ENCODE results near the gene ICOSLG.
"Not testable (repeated sequence)": the region's sequence is repeated elsewhere in the genome, so short reads cannot be mapped to it uniquely, and the experiment has no call there.

The ICOSLG gene

DNA sequence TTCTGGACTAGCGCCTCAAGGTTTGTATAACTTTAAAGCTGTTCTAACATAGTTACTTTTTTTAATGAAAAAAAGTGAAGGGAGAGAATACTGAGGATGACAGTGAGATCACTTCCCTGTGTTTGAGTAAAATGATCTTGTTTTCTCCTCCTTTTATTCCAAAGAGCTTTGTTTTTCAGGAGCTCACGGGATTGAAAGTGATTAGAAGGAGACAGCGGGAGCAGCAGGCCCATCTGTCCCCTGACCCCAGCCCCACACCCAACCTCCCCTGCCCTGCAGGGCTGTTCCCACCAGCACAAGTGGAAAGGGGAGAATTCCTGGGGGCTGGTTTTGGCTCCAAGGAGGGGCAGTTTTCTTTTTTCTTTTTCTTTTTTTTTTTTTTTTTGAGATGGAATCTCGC is 23.0 kb upstream of the ICOSLG start:
- no peak for DNase-seq

GRCh38 chr21:44263221-44263760 is 22.5 kb upstream of the ICOSLG start:
- DNase-seq = no peak

- DNase-seq = no peak
These were observed 21.8 kb upstream of the ICOSLG start for GRCh38 chr21:44262338-44263056.

- DNase-seq = no peak
These were observed 21.0 kb upstream of the ICOSLG start, which contains the start of gene DNMT3L for GRCh38 chr21:44261675-44262295. DNMT3L (minus strand) TSS chr21:44261897; CDS start chr21:44261259, 638 bp downstream.

DNA sequence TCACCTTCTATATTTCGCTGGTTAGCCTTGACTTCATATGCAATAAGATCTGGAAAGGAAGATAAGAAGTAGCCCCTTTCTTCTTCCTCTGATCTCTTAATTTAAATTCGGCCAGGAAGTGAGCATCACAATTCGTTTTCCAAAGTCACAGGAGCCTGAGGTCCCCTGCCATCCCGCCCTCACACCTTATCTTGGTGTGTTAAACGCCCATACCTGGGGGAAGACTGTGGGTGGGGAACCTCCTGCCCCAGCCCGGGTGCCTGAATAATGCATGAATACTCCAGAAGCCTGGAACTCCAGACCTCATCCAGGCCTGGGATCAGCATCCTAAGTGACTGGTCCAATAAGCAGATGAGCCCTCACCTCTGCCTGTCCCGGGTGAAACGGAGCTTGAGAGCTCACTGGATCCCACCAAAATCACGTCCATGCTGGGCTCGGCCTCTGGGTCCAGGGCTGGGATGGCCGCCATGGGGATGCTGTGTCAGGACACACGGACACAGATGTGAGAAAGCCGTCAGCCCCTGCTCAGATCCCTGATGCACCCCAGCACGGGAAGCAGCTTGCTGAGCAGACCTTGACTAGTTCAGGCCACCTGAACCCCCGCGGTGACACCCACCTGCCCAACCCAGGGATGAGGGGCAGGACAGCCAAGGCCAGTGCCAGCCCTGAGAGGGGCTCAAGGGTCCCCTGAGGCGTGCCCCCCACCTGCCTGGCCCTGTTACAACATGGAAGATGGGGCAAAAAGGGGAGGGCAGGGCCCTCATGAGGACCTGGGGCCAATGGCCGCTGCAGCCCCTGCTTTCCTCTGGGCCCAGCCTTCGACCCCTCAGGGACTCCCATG is 20.3 kb upstream of the ICOSLG start:
- DNase-seq = no peak

DNA sequence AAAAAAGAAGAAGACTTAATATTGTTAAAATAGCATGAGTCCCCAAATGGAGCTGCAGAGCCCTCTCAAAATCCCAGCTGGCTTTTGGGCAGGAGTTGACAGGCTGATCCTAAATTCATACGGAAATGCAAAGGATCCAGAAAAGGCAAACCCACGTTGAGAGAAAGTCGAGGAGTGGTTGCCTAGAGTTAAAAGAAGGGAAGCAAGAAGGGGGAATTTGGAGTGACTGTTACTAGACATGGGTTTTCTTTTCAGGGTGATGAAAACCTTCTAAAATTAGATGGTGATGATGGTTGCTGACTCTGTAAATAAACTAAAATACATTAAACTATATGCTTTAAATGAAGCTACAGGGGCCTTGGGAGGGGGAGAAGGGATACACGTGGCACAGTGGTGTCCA is 19.3 kb upstream of the ICOSLG start:
- no peak for DNase-seq

- no peak for DNase-seq
These were observed 18.5 kb upstream of the ICOSLG start for GRCh38 chr21:44259082-44259705.

DNA sequence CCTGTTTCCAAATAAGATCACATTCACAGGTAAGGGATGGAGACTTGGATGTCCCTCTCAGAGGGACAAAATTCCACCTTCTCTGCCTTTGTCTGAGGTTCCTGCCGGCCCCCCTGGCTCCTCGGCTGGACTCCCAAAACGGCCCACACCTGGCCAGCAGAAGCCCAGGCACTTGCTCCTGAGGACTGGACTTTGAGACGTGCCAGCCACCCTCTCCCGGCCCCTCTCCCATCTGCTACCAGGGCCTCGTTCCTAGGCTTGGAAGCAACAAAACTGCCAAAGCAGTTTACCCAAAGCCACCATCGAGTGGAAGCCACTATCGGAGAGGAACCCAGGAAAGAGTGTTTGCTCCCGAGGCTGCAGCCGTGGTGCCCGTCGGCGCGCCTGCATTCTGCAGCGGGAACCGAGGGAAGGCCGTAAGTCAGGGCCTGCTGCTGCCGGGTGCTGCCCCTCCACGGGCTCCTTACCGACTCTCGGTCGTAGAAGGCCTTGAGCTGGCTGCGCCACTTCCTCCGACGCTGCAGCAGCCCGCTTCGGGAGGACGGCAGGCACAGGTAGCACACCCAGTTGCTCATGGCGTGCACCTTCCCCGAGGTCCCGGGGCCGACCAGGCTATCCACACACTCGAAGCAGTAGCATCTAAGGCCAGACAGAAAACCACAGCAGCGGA is 17.4 kb upstream of the ICOSLG start:
- no peak for DNase-seq

GRCh38 chr21:44255511-44255981 is 14.8 kb upstream of the ICOSLG start:
- no peak for DNase-seq

DNA sequence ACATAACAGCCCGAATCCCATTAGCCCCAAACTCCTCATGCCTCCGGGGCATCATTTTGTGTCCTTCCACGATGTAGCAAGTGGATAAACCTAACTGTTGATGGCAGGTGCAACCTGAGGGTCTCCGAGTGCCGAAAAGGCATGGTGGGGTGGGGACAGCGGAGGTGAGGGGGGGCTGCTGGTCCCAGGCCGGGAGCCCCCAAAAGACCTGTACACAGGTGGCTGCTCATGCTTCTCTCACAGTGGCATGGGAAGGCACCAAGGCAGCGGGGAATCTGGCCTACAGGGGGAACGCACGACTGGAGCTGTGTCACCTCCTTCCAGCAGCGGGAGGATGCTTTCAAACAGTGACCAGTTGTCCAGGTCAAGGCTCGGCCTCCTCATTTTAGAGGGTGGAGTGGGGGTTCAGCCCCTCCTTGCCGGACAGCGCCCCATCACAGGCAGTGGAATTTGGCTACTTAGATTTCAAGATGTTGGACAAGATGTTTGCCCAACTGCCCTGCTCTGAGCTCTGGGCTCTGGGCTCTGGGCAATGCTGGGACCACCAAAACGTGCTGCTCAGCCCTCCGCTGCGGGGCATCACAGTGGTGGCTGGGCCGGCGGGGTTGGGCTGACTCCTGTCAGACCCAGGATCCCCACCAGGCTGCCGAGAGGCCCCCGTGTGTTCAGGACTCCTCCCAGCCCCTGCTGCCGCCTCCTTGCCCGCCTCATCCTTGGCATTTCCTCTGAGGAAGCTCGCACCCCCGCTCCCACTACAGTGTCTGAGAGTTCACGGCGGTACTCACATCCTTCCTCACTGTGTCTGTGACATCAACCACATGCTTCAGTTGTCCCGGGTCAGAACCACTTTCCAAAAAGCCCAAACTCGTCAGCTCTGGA is 13.3 kb upstream of the ICOSLG start:
- DNase-seq = no peak

- DNase-seq = not testable (repeated sequence)
These were observed 8.7 kb upstream of the ICOSLG start for GRCh38 chr21:44249204-44250037.

GRCh38 chr21:44247904-44248303 is 7.2 kb upstream of the ICOSLG start:
- DNase-seq = not testable (repeated sequence)

DNA sequence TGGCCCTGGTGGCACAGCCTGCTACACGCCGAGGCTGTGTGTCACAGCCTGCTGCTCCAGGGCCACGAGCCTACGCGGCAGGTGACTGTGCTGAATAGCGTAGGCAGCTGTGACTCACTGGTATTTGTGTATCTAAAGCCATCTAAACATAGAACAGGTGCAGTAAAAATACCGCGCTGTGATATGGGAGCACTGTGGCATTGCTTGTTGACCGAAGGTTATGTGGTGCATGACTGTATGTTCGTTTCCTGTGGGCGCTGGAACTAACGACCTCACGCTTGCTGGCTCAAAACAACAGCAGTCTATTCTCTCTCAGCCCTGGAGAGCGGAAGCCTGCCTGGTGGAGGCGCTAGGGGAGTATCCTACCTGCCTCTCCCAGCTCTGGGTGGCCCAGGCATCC is 3.2 kb upstream of the ICOSLG start:
- not testable (repeated sequence) for DNase-seq

- DNase-seq = not testable (repeated sequence)
These were observed 538 bp upstream of the ICOSLG start for GRCh38 chr21:44241281-44241680.

GRCh38 chr21:44240353-44240752 is 390 bp downstream of the ICOSLG start:
- not testable (repeated sequence) for DNase-seq

DNA sequence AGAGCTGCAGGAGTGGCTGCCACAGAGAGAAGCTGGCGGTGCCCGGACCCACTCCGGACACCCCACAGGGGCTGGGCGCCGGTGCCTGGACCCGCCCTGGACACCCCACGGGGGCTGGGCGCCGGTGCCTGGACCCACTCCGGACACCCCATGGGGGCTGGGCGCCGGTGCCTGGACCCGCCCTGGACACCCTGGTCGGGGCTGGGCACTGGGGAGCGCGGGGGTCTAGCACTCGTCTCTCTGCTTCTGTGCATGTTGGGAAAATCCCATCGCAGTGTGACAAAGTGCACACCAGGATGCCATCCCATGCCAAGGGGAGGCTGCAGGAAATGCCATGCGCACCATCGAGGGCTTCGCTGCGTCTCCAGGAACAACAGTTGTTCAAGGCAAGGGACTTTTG is 11.2 kb downstream of the ICOSLG start:
- DNase-seq = not testable (repeated sequence)

- not testable (repeated sequence) for DNase-seq
These were observed 12.6 kb downstream of the ICOSLG start for GRCh38 chr21:44228109-44228508.

DNA sequence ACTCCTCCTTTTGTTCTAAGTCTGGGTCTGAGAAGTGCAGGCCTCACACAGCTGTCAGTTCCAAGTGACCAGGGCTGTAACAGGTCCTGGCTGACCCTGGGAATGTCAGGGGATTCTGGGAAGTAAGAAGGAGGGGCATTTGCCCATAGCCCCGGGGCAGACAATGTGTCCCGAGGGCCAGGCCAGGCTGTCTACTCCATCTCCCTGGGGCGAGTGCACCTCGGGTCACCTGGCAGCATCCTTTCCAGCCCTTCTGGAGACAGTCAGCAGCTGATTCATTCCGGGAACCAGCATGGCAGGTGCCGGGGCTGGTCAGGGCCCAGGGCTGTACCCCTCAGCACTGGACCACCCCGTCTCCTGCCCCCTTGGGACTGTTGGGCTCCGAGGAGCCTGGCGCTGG is 13.1 kb downstream of the ICOSLG start:
- not testable (repeated sequence) for DNase-seq

GRCh38 chr21:44225605-44226004 is 15.1 kb downstream of the ICOSLG start:
- not testable (repeated sequence) for DNase-seq

- DNase-seq = not testable (repeated sequence)
These were observed 17.4 kb downstream of the ICOSLG start for GRCh38 chr21:44223334-44223733.

All from CD4-positive, alpha-beta T cell treated with Interleukin-17A for 1 hour (primary cell).